Vagina (tissue), 2 donors: ENCODE measurements around the gene SLC34A3.

ENCODE experiments used
- POLR2A ChIP-seq, 2 donors: fragments of 450-650 bp; IDR thresholded peaks; one replicate each; pipeline ENCODE4 v1.6.1; 2017; ENCODE audit warnings: antibody characterized with exemption in 2 of 2, mild to moderate bottlenecking in 2 of 2, moderate library complexity in 2 of 2
- TF ChIP-seq, protein P1 (sequence below), 3 experiments: fragments of 450-650 bp in 2 of 3; fragments of 200-600 bp in 1 of 3; sonication (generic) in 1 of 3; IDR thresholded peaks; one replicate each; pipeline ENCODE4 v1.5.1; 2017 to 2019; ENCODE audit warnings: antibody characterized with exemption in 3 of 3, mild to moderate bottlenecking in 2 of 3, moderate library complexity in 2 of 3

DNA sequence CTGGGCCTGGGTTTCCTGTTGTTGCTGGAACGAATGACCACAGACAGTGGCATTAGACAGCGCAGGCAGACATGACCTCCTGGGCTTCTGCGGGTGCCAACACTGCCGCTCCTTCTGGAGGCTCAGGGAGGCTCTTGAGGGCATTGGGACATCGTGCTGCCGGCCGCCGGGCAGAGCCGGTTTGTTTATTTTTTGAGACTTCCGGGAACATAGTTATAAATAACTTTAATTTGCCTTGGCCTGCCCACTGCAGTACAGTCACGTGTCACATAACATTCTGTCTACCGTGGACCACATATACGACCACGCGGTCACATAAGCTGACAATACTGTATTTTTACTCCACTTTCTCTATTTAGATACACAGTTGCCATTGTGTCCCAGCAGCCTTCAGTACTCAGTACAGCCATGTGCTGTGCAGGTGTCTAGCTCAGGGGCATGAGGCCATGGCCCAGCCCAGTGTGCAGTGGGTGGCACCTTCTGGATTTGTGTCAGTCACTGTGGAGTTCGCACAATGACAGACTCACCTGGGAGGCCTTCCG is 38.6 kb downstream of the SLC34A3 start:
- TF ChIP-seq, protein P1, sequence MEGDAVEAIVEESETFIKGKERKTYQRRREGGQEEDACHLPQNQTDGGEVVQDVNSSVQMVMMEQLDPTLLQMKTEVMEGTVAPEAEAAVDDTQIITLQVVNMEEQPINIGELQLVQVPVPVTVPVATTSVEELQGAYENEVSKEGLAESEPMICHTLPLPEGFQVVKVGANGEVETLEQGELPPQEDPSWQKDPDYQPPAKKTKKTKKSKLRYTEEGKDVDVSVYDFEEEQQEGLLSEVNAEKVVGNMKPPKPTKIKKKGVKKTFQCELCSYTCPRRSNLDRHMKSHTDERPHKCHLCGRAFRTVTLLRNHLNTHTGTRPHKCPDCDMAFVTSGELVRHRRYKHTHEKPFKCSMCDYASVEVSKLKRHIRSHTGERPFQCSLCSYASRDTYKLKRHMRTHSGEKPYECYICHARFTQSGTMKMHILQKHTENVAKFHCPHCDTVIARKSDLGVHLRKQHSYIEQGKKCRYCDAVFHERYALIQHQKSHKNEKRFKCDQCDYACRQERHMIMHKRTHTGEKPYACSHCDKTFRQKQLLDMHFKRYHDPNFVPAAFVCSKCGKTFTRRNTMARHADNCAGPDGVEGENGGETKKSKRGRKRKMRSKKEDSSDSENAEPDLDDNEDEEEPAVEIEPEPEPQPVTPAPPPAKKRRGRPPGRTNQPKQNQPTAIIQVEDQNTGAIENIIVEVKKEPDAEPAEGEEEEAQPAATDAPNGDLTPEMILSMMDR (IDR thresholded peaks at IDR 0.05) = no peak
- no peak for TF ChIP-seq POLR2A (IDR thresholded peaks at IDR 0.05)
